Glomerular visceral epithelial cell (primary cell): ENCODE measurements around the gene TPPP2.

Experiments
- DNase-seq: peaks from one replicate; pipeline ENCODE4 v3.0.0-alpha.2; 2016; ENCODE audit errors: extremely low spot score

TPPP2 gene

DNA sequence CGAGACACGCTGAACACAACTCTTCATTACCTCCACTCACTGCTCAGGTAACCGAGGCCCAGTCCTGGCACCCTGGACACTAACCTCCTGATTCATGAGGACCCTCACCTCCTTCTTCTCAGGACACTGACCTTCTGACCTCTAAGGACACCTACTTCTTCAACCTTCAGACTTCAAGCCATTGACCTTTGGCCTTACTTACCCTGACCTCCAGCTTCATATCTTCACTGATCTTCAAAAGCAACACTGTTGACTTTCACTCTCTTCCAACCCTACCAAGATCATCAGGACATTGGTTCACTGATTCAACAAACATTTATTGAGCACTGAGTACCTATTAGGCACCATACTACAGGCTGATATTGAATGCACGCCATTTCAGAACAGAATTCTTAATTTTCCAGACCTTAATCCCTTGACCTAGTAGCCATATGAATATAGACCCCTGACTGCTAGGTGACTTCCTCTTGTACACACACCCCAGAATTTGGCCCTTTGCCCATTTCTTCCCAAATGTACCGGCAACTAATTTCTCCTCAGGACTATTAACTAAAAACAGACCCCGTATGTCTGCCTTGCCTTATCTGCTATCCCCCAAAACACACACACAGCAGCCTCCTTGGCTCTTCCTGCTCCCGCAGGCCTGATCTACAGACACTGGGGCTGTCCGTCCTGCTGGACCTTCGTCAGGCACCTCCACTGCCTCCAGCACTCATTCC, 45.9 kb downstream of the TPPP2 start:
- DNase-seq = no peak

DNA sequence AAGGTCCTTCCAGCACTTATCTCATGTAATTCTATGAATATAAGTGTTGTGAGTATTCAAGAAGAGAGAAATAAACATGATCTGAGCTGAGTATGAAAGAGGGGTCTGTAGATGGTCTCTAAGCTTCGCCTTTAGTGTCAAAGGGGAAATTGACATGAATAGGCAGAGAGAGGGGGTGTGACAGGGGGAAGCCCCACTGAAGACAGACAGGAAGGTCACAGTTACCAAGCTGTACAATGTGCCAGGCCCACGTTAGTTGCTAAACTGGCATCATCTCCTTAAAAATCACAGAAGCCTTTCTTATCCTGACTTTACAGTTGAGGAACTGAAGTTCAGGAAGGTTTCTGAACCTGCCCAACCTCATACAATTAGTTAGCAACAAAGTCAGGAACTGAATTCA, 47.7 kb downstream of the TPPP2 start:
- DNase-seq = no peak

DNA sequence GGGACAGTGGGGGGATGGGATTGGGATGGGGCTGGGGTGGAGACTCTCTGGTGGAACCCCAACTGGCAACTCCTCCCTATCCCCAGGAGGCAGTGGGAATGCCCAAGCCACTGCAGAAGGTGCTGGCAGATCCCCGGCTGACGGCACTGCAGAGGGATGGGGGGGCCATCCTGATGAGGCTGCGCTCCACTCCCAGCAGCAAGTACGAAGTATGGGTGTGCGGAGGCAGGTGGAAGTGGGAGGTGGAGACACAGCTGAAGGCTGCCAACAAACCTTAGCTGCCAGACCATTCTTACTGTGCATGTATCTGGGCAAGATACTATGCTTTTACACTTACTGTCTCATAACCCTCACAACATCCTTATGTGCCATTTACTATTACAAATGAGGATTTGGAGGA, 48.3 kb downstream of the TPPP2 start:
- no peak for DNase-seq

DNA sequence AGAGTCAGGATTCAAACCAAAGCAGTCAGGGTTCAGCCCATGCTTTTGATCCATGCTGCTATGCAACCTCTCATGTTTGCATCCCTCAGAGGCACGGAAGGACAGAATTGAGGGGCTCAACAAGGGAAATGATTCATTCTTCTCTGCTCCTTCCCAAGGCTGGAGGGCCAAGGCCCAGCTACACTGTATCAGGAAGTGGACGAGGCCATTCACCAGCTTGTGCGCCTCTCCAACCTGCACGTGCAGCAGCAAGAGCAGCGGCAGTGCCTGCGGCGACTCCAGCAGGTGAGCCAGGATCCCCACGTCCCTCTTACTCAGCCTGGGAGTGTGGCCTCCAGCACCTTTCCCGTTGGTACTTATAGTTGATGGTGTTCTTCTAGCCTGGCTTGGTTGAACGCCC, 48.7 kb downstream of the TPPP2 start:
- DNase-seq = no peak

DNA sequence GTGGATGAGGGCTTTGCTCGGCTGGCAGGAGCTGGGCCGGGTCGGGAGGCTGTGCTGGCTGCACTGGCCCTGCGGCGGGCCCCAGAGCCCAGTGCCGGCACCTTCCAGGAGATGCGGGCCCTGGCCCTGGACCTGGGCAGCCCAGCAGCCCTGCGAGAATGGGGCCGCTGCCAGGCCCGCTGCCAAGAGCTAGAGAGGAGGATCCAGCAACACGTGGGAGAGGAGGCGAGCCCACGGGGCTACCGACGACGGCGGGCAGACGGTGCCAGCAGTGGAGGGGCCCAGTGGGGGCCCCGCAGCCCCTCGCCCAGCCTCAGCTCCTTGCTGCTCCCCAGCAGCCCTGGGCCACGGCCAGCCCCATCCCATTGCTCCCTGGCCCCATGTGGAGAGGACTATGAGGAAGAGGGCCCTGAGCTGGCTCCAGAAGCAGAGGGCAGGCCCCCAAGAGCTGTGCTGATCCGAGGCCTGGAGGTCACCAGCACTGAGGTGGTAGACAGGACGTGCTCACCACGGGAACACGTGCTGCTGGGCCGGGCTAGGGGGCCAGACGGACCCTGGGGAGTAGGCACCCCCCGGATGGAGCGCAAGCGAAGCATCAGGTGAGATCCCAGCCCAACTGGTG, 51.6 kb downstream of the TPPP2 start:
- no peak for DNase-seq
